Measurements from ENCODE around the gene IL1RAPL2.
"Not testable (repeated sequence)": the region's sequence is repeated elsewhere in the genome, so short reads cannot be mapped to it uniquely, and the experiment has no call there.

Gene IL1RAPL2

DNA sequence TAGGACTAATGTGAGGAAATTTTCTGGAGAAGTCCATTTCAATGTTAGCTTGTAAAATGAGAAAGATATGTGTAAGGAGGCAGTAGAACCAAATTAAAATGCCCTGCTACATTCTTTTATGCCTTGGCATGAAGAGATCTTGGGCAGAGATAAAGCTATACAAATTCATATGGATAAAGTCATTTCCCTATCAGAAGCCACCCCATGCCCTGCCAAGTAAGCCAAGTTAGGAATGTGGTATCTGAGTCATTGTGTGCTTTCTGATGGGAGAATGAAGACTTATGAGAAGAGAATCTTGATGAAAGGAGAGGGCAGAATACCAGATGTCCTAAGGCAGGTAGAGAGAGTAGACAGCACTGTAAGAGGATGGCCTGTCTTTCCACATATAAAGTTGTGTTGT, 570.8 kb downstream of the IL1RAPL2 start:
- in situ Hi-C loops (cut with HindIII; ENCODE audit: low sequenced_read_pairs): no loop called here

DNA sequence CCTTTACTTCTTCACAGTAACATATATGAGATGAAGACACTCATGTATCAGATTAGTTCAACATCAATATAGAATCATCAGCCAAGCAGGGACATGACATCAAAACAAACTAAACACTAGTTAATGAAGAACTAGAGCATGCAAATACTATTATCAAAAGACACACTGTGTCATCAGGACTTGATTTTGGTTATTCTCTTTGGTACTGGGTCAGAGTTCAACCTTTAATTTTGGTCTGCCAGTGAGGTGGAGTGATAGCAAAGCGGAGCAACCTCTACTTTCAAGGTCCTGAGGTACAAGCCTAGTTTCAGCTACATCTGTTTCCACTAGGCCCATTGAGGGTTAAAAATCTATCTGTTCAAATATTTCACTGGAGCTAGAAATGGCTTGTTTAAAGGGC, 584.0 kb downstream of the IL1RAPL2 start:
- in situ Hi-C loops (cut with HindIII; ENCODE audit: low sequenced_read_pairs): no loop called here

DNA sequence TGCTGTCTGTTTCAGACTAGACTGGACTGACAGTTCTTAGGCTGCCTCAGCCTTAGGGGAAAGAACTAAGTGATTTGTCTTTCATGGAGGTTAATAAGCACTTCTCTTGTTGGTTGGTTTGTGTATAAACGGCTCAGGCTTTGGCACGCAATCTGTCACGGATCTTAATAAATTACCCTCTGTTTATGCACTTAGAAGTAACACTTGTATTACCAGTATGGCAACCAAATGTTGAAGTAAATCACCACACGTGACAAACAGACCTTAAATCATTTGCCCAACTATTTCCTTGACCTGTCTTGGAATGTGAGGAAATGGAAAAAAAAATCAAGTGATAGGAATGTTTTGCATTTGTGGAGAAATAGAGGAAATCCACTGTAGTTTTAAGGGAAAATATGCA, 584.6 kb downstream of the IL1RAPL2 start:
- in situ Hi-C loops (cut with HindIII; ENCODE audit: low sequenced_read_pairs): no loop called here

DNA sequence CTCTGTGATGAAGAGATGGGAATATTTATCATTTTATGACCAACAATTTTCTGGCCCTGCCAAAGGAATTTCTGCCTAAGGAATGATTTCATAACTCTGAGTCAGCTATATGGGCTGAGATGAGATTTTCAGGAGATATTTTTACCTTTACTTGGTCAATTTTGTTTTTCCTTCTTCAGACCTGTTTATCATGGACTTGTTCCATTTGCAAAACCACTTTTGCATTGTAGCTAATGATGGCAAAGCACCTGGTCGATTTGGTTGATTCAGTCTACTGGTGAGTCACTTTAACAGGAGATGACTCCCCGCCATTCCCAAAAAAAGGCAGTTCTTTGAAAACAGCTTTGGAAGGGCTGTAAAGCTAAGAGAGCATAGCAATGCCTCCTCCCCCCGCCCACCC, 601.2 kb downstream of the IL1RAPL2 start:
- in situ Hi-C loops (cut with HindIII; ENCODE audit: low sequenced_read_pairs): no loop called here

DNA sequence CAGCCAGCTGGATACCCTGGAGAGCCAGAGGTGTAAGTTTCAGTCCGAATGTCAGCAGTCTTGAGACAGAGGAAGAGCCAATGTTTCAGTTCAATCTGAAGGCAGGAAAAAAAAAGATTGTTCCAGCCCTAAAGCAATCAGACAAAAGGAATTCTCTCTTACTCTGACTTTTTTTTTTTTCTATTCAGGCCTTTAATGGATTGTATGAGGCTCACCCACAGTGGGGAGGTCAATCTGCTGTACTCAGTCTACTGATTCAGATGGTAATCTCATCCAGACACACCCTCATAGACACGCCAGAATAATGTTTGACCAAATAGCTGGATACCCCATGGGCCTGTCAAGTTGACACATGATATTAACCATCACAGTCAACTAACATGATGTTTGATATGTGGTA, 602.6 kb downstream of the IL1RAPL2 start:
- in situ Hi-C loops (cut with HindIII; ENCODE audit: low sequenced_read_pairs): no loop called here

DNA sequence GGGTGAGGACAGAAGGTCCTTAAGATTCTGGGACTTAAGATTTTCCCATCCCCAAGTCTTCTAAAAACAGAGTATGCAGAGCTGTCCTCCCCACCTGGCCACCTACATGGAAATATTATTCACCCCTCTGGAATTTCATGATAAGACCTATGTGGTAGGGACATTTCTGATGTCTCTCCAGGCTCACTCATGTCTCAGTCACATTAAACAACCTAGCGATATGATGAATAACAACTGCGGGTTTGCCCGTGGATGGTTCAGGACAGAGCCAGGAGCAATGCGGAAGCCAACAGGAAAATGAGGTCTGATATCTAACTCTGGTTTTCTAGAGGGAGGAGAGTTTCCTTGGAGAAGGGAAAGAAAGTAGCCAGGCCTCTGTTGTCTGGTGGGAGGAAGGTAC, 607.1 kb downstream of the IL1RAPL2 start:
- in situ Hi-C loops (cut with HindIII; ENCODE audit: low sequenced_read_pairs): no loop called here

DNA sequence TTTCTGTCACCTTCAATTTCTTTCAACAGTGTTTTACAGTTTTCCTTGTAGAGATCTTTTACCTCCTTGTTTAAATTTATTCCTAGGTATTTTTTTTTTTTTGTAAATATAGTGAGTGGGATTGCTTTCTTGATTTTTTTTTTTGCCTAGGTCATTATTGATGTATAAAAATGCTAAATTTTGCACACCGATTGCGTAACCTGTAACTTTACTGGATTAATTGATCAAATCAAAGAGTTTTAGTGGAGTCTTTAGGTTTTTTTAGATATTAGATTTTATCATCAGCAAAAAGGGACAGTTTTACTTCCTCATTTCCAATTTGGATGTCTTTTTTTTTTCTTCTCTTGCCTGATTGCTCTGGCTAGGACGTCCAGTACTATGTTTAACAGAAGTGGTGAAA, 613.6 kb downstream of the IL1RAPL2 start:
- in situ Hi-C loops (cut with HindIII; ENCODE audit: low sequenced_read_pairs): no loop called here

DNA sequence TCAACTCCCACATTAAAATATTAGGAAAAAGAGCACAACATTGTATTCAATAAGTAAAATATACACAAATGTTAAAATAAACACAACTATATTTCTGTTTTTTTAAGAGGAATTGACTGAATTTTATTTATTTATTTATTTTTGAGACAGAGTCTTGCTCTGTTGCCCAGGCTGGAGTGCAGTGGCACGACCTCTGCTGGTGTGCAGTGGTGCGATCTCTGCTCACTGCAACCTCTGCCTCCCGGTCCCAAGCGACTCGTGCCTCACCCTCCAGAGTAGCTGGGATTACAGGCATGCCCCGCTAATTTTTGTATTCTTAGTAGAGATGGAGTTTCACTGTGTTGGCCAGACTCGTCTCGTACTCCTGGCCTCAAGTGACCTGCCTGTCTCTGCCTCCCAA, 623.1 kb downstream of the IL1RAPL2 start:
- in situ Hi-C loops (cut with HindIII; ENCODE audit: low sequenced_read_pairs): no loop called here

DNA sequence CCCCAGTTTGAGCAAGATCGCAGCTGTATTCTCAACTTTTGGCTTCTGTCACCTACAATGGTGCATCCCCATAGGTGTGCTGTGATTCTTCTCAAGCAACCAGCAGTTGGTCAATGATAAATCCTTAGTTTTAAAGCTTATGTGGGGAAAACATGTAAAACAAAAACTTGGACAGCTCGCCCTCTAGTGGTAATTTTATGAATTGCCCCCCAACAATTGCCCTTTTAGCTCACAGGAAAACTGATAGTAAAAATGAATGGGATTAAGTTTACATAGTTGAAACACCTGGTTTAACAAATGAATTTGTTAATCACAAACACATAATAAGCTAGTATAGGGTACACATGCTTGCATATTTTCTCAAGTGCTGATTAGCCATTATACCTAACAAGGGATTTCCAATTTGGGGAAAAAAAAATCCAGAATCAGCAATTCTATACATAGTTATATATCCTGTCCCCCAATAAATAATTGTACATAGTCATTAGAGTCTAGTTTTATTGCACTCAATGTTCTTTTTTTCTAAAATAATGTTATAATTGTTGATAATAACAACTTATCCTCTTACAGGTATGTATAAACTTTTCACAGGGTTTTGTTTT, 624.4 kb downstream of the IL1RAPL2 start:
- in situ Hi-C loops (cut with HindIII; ENCODE audit: low sequenced_read_pairs): no loop called here

DNA sequence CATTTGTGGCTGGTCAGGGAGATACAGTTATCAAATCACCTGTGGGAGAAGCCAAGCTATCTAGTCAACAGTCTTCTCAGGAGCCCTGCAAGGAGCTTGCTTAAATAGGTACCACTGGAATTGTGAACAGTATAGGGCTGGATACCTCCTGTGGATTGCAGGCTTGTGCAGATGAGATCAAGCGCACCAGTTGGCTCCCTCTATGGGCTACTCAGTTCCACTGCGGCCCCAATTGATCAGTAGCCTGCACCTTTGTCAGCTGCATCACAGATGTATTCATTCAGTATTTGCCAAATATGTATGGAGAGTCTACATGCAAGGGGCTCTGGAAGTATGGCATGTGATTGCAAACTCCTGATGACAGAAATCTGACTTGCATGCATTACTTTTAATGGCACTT, 625.9 kb downstream of the IL1RAPL2 start:
- in situ Hi-C loops (cut with HindIII; ENCODE audit: low sequenced_read_pairs): no loop called here

DNA sequence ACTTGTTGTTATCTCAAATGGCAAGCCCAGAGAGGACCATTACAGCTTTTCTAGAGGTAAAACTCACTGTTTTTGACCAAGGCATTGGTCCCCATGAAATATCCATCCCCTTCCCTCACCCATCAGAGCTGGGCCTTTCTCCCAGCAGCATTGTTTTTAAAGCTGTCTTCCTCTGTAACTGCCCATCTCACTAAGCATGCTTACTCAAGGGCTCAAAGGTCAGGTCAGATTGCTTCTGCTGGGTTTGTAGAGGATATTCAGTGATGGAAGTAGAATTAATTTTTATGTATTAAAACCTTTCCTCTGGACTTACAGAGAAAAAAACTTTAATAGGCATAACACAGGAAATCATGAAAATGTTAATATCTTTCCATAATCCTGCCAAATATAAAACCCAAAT, 643.4 kb downstream of the IL1RAPL2 start:
- in situ Hi-C loops (cut with HindIII; ENCODE audit: low sequenced_read_pairs): no loop called here

DNA sequence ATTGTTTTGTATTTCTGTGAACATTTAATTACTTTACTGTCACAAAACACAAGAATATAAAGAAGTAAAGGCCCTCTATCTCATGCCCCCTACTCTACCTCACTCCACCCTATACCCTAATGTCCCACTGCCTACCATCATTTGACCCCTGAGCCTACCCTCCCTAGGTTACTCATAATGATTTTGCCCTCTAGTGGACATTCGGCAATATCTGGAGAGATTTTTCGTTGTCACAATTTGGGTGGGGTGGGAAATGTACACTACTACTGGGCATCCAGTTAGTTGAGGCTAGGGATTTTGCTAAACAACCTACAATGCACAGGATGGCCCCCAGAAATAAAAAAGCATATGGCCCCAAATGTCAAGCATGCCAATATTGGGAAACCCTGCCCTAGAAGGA, 644.3 kb downstream of the IL1RAPL2 start:
- in situ Hi-C loops (cut with HindIII; ENCODE audit: low sequenced_read_pairs): no loop called here

DNA sequence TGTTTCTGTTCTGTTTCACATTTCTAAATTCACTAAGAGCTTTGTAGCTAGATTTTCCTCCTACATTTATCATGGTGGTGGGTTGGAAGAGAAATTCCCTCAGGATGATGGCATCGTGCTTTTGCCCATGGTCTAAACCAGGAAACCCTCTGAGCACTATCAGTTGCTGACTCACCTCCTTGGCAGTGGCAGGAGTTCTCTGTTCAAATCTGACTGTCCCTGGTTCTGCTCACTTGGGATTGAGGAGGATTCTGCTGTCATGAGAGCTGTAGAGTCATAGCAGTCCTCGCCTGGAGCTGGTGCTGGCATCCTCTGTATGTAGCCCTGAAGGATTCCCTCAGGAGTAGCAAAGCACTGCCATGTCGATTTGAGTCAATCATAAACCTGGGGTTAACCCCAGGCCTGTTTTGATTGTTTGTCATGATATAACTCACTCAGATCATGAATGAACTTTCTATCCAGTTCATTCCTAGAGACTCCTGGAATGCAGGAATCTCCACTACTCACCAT, 645.1 kb downstream of the IL1RAPL2 start:
- in situ Hi-C loops (cut with HindIII; ENCODE audit: low sequenced_read_pairs): no loop called here

DNA sequence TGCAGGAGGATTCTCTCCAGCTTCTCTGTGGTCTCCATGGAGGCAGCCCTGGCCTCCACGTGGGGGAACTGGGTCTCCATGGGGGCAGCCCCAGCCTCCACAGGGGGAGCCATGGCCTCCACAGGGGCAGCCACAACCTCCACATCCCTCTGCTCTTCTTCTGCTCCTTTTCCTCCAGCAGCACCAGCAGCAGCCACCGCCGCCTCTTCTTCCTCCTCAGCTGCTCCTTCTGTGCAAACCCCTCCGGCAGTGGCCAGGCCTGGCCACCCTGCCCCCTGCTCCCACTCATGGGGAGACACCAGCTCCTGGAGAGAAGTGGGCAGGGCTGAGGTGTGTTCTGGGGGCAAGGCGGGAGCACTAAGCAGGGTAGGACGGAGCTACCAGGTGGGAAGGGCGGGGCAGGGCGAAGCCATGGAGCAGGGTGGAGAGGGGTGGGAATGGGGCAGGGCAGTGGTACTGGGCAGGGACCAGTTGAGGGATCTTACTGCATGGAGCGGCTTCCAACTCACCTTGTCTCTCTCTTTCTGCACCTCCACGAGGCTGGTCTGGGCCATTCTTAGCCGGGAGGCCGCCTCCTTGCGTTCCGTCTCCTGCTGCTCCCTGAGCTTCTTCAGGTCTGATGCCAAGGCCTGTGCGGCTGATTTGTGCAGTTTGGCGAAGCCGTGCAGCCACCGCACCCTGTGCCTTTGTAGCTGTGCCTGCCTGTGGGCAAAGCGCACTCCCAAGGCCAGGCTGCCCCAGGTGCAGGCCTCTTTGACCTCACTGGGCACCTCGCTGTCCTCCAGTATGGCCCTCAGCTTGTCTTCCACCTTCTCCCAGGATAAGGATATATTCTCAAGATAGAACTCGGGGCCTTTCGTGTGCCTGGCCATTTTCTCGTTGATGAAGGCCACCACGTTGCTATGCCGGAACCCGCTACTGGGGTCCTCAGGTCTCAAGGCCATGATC, 653.7 kb downstream of the IL1RAPL2 start:
- in situ Hi-C loops (cut with HindIII; ENCODE audit: low sequenced_read_pairs): no loop called here

DNA sequence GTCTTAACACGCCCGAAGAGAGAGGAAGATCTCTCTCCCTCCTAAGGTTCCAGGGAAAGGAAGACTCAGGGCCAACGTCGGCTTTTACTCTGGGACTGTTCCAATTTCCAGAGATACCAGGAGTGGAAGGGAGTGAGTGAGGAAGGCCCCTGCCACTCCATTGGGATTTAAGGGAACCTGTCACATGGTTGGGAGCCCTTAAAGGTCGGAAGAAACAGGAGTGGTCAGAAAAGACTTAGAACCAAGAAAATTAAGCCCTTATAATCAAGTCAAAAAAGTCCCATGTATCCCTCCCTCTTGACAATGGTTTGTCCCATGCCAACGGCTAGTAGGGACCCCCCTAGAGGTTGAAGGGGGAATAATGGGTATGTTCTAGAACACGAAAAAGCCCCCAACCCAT, 654.6 kb downstream of the IL1RAPL2 start, which contains the start of gene TEX13A:
TSS of gene TEX13A (minus strand) at position 59 of the 400 bp plus-strand sequence. CDS start 297 bp downstream, outside the sequence.
- in situ Hi-C loops (cut with HindIII; ENCODE audit: low sequenced_read_pairs): no loop called here

DNA sequence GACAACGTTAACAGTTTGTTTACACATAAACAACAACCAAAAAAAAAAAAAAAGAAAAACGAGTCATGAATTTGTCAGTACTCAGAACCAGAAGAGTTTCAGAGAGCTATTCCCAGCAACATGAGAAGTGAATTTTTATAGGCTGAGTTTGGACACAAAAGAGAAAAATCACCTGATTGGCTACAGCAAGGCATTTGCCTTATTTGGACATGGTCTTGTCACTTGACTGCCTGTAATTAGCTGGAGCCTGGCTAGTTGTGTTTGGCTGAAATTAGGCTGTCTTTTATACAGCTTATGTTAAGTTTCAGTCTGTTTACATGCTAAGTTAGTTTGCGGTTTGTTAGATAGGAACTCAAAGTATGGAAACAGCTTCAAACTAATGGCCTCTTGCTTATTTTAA, 655.4 kb downstream of the IL1RAPL2 start:
- in situ Hi-C loops (cut with HindIII; ENCODE audit: low sequenced_read_pairs): no loop called here

DNA sequence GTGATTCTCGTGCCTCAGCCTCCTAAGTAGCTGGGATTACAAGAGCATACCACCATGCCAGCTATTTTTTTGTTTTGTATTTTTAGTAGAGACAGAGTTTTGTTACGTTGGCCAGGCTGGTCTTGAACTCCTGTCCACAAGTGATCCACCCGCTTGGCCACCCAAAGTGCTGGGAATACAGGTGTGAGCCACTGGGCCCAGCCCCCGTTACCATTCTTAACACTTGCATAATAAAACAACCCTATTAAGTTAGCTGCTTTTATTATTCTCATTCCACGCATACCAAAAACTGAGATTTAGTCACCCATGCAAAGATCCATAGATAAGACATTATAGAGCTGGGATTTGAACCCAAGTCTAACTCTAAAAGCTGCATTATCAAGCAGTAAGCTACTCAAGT, 660.5 kb downstream of the IL1RAPL2 start:
- in situ Hi-C loops (cut with HindIII; ENCODE audit: low sequenced_read_pairs): no loop called here

DNA sequence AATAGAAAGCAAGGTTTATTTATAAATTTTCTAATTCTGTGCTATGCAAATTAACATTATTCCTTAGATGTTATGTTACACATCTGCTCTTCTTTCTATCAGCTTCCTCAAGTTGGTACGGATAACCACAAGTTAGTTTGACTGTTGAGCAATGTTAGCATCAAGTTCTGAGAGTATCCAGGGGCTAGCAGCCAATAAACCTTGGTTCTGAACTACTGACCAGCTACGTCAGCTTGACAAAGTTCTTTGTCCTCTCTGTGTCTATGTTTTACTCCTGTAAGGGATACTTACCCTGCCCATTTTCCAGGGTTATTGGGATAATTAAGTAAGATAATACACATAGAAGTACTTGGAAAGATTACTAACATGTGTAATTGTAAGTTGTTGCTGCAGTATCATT, 662.6 kb downstream of the IL1RAPL2 start:
- in situ Hi-C loops (cut with HindIII; ENCODE audit: low sequenced_read_pairs): no loop called here

DNA sequence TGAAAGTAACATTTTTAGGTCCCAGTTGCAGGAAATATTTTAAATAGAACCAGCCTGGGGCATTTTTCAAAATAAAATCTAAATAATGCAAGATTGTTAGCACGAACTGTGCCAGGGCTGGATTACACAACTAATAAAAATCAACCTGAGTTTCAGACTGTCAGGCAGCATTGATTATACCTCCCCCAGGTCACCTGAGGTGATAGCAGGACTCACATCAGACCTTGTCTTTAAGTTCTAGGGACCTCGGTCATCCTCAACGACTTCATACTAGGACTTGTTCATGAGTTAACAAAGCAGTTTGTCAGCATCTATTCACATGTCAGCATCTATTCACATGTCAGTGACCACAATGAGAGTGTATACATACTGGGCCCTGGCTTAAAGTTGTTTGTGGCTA, 663.1 kb downstream of the IL1RAPL2 start:
- in situ Hi-C loops (cut with HindIII; ENCODE audit: low sequenced_read_pairs): no loop called here

DNA sequence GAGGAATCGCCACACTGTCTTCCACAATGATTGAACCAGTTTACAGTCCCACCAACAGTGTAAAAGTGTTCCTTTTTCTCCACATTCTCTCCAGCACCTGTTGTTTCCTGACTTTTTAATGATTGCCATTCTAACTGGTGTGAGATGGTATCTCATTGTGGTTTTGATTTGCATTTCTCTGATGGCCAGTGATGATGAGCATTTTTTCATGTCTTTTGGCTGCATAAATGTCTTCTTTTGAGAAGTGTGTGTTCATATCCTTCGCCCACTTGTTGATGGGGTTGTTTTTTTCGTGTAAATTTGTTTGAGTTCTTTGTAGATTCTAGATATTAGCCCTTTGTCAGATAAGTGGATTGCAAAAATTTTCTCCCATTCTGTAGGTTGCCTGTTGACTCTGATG, 671.4 kb downstream of the IL1RAPL2 start:
- in situ Hi-C loops (cut with HindIII; ENCODE audit: low sequenced_read_pairs): not testable (repeated sequence)

DNA sequence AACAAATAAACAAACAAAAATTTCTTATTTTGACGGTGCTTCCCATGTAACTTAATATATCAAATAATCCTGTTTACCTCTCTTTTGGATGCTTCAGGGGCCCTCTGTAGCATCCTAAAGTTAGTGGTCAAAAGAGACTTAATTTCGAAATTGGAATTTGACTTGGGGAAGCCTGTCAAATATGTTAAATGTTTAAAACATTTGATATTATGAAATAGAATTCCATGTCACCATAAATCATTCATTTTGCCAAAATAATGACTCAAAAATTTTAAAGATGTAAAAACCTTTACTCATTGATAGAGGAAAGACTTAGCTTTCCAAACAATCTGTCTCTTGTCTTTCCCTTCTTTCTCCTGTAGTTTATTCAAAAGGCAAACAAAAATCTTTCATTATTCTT, 675.1 kb downstream of the IL1RAPL2 start:
- in situ Hi-C loops (cut with HindIII; ENCODE audit: low sequenced_read_pairs): no loop called here
